Body of pancreas (tissue), 4 donors: ENCODE measurements around the gene CHORDC1.

Experiments
- POLR2A ChIP-seq, 3 donors: fragments of 450-650 bp; IDR thresholded peaks; one replicate each; pipeline ENCODE4 v1.6.1; 2016; ENCODE audit warnings: antibody characterized with exemption in 3 of 3, mild to moderate bottlenecking in 2 of 3
- TF ChIP-seq, protein P1 (sequence below), 7 experiments: fragments of 450-650 bp in 4 of 7; fragments of 200-600 bp in 3 of 7; sonication (generic) in 3 of 7; IDR thresholded peaks; one replicate each; pipeline ENCODE4 v1.5.1; 2016 to 2019; ENCODE audit warnings: antibody characterized with exemption in 7 of 7

DNA sequence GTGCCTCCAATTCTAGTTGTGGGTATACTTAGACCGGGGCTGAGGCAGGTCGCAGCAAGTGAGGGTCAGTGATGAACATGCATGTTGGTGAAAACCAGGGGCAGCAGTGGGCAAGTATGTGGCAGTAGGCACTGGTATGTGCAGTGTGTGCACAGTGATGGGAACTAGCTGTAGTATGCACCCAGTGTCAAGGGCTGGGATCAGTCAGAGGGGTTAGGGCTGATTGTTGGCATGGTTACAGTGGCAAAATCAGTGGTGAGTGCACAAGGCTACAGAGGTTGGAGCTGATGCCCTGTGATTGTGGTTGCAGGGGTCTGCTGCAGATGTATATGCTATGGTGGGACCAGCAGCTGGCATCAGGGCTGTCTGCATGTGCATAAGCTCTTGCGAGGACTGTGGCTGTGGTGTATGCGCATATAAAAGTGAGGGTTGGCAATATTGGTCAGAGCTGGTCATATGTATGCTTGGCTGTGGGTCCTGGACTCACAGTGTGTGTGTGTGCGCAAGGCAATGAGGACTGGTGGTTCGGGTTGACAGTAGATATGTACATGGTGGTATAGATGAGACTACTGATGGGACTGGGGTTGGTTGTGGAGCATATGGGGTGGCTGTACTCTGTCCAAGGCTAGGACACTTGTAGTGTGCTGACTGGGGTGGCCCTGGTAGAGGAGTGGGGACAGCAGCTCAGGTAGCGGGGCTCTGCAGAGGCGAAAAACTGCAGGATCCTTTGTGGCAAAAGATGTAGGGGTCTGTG is 33.7 kb upstream of the CHORDC1 start:
- TF ChIP-seq, protein P1, sequence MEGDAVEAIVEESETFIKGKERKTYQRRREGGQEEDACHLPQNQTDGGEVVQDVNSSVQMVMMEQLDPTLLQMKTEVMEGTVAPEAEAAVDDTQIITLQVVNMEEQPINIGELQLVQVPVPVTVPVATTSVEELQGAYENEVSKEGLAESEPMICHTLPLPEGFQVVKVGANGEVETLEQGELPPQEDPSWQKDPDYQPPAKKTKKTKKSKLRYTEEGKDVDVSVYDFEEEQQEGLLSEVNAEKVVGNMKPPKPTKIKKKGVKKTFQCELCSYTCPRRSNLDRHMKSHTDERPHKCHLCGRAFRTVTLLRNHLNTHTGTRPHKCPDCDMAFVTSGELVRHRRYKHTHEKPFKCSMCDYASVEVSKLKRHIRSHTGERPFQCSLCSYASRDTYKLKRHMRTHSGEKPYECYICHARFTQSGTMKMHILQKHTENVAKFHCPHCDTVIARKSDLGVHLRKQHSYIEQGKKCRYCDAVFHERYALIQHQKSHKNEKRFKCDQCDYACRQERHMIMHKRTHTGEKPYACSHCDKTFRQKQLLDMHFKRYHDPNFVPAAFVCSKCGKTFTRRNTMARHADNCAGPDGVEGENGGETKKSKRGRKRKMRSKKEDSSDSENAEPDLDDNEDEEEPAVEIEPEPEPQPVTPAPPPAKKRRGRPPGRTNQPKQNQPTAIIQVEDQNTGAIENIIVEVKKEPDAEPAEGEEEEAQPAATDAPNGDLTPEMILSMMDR (IDR thresholded peaks at IDR 0.05): no peak
- TF ChIP-seq POLR2A (IDR thresholded peaks at IDR 0.05): no peak
